Right lobe of liver (tissue), 4 donors: ENCODE data around the gene CASP7.

ENCODE experiments used
- POLR2A ChIP-seq: fragments of 450-650 bp; IDR thresholded peaks from one replicate; pipeline ENCODE4 v1.6.1; 2017; ENCODE audit warnings: antibody characterized with exemption, mild to moderate bottlenecking
- TF ChIP-seq, protein P1 (sequence below), 4 donors: fragments of 200-600 bp in 3 of 4; fragments of 450-650 bp in 1 of 4; IDR thresholded peaks; one replicate each; pipeline versions ENCODE4 v1.5.1 to v1.8.0; 2016 to 2022; ENCODE audit warnings: antibody characterized with exemption in 4 of 4, mild to moderate bottlenecking in 2 of 4
- donor health status: DM: no; HTN: no; CAD: no.
- donor health status: DM: no; HTN: no; CAD: no.
- donor health status: DM: no; HTN: yes; CAD: no.

DNA sequence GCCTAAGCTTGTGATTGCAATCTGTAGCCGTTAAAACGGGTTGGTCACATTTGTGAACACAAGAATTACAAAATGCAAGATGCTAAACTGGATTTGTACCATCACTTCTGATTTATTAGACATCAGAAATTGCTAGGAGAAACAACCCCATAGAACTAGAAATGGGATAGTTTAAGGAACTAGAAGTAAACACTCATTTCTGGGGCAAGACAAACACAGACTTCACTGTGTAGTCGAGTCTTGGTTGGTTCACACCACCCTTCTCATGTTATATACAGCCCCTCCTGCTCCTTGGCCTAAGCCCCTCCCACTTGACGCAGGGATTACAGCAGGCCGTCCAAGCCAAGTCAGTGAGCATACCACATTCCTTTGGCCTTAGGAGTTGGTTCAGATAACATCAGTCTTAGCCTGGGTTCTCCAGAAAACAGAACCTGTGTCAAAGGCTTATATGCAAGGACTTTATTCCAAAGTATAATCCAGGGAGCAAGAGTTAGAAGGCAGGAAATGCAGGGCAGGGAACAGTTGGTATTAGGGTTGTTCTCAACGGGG, 13.8 kb upstream of the CASP7 start:
- TF ChIP-seq, protein P1, sequence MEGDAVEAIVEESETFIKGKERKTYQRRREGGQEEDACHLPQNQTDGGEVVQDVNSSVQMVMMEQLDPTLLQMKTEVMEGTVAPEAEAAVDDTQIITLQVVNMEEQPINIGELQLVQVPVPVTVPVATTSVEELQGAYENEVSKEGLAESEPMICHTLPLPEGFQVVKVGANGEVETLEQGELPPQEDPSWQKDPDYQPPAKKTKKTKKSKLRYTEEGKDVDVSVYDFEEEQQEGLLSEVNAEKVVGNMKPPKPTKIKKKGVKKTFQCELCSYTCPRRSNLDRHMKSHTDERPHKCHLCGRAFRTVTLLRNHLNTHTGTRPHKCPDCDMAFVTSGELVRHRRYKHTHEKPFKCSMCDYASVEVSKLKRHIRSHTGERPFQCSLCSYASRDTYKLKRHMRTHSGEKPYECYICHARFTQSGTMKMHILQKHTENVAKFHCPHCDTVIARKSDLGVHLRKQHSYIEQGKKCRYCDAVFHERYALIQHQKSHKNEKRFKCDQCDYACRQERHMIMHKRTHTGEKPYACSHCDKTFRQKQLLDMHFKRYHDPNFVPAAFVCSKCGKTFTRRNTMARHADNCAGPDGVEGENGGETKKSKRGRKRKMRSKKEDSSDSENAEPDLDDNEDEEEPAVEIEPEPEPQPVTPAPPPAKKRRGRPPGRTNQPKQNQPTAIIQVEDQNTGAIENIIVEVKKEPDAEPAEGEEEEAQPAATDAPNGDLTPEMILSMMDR (IDR thresholded peaks at IDR 0.05): no peak
- TF ChIP-seq POLR2A: no peak
